Measurements from ENCODE around the gene CDK11A.

DNA sequence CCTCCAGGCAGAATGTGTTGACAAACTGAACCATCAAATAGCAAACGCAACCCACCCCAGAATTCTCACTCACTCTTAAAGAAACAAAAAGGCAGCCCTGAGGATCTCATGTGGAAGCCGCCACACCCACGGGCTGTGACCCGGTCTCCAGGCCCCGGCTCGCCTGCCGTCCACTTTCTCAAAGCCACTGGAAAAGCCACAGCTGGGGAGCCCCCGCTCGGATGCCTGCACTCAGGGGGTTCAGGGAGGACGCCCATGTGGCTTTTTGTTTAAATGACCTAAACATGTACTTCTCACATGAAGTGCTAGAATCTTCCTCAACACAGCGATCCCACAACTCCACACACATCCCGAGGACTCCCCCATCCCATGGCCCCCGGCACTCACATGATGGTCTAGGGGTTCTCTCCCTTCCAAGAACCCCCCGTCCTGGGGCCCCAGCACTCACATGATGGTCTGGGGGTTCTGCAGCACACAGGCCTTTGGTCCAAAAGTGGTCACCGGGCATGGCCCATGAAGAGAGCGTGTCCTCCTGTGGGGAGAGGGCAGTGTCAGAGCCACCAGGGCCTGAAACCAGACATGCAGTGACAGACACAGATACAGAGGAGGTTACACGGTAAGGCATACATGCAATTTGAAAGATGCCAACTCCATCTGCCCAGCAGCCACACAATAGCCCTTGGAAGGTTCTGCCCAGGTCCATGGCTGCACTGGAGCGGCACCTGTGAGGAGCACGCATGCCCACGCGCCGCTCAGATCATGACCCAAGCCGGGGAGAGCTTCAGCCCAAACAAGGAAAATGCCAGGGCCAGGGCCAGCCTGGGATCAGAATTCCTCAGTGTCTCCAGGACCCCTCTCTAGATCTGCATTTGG is 37.6 kb upstream of the CDK11A start:
- TF ChIP-seq, protein P1, sequence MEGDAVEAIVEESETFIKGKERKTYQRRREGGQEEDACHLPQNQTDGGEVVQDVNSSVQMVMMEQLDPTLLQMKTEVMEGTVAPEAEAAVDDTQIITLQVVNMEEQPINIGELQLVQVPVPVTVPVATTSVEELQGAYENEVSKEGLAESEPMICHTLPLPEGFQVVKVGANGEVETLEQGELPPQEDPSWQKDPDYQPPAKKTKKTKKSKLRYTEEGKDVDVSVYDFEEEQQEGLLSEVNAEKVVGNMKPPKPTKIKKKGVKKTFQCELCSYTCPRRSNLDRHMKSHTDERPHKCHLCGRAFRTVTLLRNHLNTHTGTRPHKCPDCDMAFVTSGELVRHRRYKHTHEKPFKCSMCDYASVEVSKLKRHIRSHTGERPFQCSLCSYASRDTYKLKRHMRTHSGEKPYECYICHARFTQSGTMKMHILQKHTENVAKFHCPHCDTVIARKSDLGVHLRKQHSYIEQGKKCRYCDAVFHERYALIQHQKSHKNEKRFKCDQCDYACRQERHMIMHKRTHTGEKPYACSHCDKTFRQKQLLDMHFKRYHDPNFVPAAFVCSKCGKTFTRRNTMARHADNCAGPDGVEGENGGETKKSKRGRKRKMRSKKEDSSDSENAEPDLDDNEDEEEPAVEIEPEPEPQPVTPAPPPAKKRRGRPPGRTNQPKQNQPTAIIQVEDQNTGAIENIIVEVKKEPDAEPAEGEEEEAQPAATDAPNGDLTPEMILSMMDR (IDR thresholded peaks at IDR 0.05; ENCODE audit: insufficient read depth, low read length): no peak
- TF ChIP-seq POLR2AphosphoS5 (IDR thresholded peaks at IDR 0.05; ENCODE audit: low read depth): no peak
